ENCODE data around the gene NTNG1. TPM values are rescaled to one million over a fixed set of nuclear protein-coding genes. Genes with fewer than 3 reads are reported as not detected.

The NTNG1 gene
- total and polyA plus RNA-seq, 9 donors: 0.28 to 9.1 (median 0.97) TPM

DNA sequence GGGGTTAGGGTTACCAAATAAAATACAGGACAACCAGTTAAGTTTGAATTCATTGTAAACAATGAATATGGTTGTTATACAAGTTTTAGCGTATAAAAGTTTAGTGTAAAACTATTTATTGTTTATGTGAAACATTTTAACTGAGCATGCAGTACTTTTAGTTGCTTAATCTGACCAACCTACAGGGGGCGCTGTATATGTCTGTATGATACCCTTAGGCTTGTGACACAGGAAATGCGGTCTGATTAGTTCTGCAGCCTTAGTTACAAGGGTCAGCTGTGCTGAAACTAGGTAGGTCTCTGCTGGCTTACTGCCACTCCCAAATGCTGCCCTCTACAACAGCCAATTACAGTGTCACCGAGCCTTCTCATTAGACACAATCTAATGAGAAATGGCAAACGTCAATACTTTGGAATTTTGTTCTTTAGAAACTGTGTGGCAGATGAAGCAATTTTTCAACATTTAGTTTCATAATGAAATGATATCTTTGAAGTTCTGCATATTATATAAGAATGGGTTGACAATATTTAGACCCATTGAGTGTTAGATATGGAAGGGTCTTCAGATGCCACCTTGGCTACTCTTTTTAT is 56.2 kb downstream of the NTNG1 start:
- no peaks in the 10 kb centered on the region for H3K27me3 ChIP-seq
- intact Hi-C loops (cut with DNase I): no loop called here
- H3K36me3 ChIP-seq: no peaks in the 10 kb centered on the region
- 52 to 64% (median 63%) methylated on average over 5 of the region's 5 CpGs for WGBS, 3 donors
- no peaks in the 10 kb centered on the region for H3K4me1 ChIP-seq (ENCODE audit: insufficient read depth)
- H3K27ac ChIP-seq: no peak overlapping the region
- no peak for DNase-seq
- TF ChIP-seq CTCF (IDR thresholded peaks at IDR 0.05) (no peak), EP300 (IDR thresholded peaks at IDR 0.05) (no peak), POLR2A (IDR thresholded peaks at IDR 0.05) (no peak)
- no peak overlapping the region for H3K4me3 ChIP-seq
- H3K9me3 ChIP-seq: no peaks in the 10 kb centered on the region

DNA sequence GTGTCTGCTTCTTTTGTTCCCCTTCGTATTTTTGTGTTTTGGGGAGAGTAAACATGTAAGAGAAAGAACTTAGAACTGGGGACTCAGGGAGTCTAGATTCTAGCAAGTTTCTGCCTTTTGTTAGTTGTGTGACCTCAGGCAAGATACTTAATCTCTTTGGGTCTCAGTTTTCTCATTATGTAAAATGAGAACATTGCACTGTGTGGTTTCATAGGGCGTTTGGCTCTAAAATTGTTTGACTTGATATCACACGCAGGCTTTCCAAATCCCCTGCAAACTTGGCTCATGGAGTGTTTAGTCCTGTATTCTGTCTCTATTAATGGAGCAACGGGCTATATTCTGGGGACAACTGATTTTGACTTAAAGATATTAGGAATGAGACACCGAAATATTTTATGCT is 57.7 kb downstream of the NTNG1 start:
- H3K4me1 ChIP-seq (ENCODE audit: insufficient read depth): no peaks in the 10 kb centered on the region
- 5 to 16% (median 8%) methylated on average over 5 of the region's 5 CpGs for WGBS, 3 donors

GRCh38 chr1:107200631-107201030 is 59.8 kb downstream of the NTNG1 start:
- WGBS, 3 donors: 86 to 91% (median 87%) methylated on average over 1 of the region's 1 CpG
- Histone ChIP-seq H3K36me3 (no peaks in the 10 kb centered on the region), H3K4me1 (ENCODE audit: insufficient read depth) (no peaks in the 10 kb centered on the region), H3K4me3 (no peak overlapping the region), H3K9me3 (no peaks in the 10 kb centered on the region), H3K27ac (no peak overlapping the region), H3K27me3 (no peaks in the 10 kb centered on the region)
- TF ChIP-seq POLR2A (IDR thresholded peaks at IDR 0.05) (no peak), EP300 (IDR thresholded peaks at IDR 0.05) (no peak), CTCF (IDR thresholded peaks at IDR 0.05) (no peak)
- intact Hi-C loops (cut with DNase I): no loop called here
- DNase-seq: no peak

More for the DNA sequence above, 57.7 kb downstream of the NTNG1 start:
- intact Hi-C loops (cut with DNase I): no loop called here
- Histone ChIP-seq H3K36me3 (no peaks in the 10 kb centered on the region), H3K27ac (no peak overlapping the region), H3K9me3 (no peaks in the 10 kb centered on the region), H3K27me3 (no peaks in the 10 kb centered on the region), H3K4me3 (no peak overlapping the region)
- TF ChIP-seq POLR2A (IDR thresholded peaks at IDR 0.05): no peak
- no peak for TF ChIP-seq CTCF (IDR thresholded peaks at IDR 0.05)
- TF ChIP-seq EP300 (IDR thresholded peaks at IDR 0.05): no peak
- DNase-seq: no peak

DNA sequence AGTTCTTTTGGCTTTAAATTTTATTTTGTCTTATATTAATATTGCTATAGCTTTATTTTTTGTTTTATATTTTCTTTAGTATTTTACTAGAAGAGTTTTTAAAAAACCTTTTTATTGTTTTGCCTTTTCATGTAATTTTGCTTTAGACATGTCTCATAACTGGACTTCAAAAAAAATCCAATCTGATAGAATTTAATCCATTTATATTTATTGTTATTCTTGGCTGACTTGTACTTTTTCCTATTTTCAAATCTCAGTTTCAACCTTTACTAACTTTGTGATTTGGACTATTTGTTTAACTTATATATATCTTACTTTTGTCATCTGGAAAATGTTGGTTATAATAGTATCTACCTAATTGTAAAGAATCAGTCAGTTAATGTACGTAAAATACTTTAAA is 61.2 kb downstream of the NTNG1 start:
- no peaks in the 10 kb centered on the region for H3K27me3 ChIP-seq
- 85 to 93% (median 88%) methylated on average over 1 of the region's 1 CpG for WGBS, 3 donors
- no peak overlapping the region for H3K4me3 ChIP-seq
- DNase-seq: no peak
- H3K27ac ChIP-seq: no peak overlapping the region
- TF ChIP-seq POLR2A (IDR thresholded peaks at IDR 0.05): no peak
- TF ChIP-seq EP300 (IDR thresholded peaks at IDR 0.05): no peak
- TF ChIP-seq CTCF (IDR thresholded peaks at IDR 0.05): no peak
- H3K4me1 ChIP-seq (ENCODE audit: insufficient read depth): no peaks in the 10 kb centered on the region
- no peaks in the 10 kb centered on the region for H3K36me3 ChIP-seq
- no peaks in the 10 kb centered on the region for H3K9me3 ChIP-seq
- intact Hi-C loops (cut with DNase I): no loop called here

All from ovary (tissue), 9 donors.